DOHH2 (cell line): ENCODE data around the gene ERC2.

Experiments used
- H3F3A ChIP-seq: fragments of 200-600 bp; sonication (generic), shearing (Covaris generic); 2 replicates; pipeline ENCODE4 v1.6.0; 2016; ENCODE audit warnings: antibody characterized with exemption, mild to moderate bottlenecking; ENCODE audit not compliant: control insufficient read depth, insufficient read depth
- H3K27ac ChIP-seq: fragments of 200-600 bp; sonication (generic); 2 replicates; pipeline ENCODE4 v1.5.1; 2014; ENCODE audit warnings: low read depth, mild to moderate bottlenecking, low read length, moderate library complexity
- H3K27me3 ChIP-seq: fragments of 200-600 bp; sonication (generic); 2 replicates; pipeline ENCODE4 v1.6.1; 2014; ENCODE audit warnings: mild to moderate bottlenecking, low read length, mixed read lengths; ENCODE audit not compliant: control insufficient read depth
- H3K36me3 ChIP-seq: fragments of 200-600 bp; sonication (generic); 2 replicates; pipeline ENCODE4 v1.6.1; 2014; ENCODE audit warnings: mild to moderate bottlenecking, low read length, moderate library complexity, mixed read lengths; ENCODE audit not compliant: control insufficient read depth
- H3K4me1 ChIP-seq: fragments of 200-600 bp; sonication (generic); 2 replicates; pipeline ENCODE4 v1.6.1; 2014; ENCODE audit warnings: mild to moderate bottlenecking, low read length, mixed read lengths; ENCODE audit not compliant: control insufficient read depth
- H3K4me2 ChIP-seq: fragments of 200-600 bp; sonication (generic); 2 replicates; pipeline ENCODE4 v1.6.0; 2014; ENCODE audit warnings: mild to moderate bottlenecking, low read length, moderate library complexity
- H3K4me3 ChIP-seq: fragments of 200-600 bp; sonication (generic); 2 replicates; pipeline ENCODE4 v1.5.1; 2014; ENCODE audit warnings: mild to moderate bottlenecking, low read length, mixed read lengths
- H3K79me2 ChIP-seq: fragments of 200-600 bp; sonication (generic); 2 replicates; pipeline ENCODE4 v1.6.1; 2014; ENCODE audit warnings: mild to moderate bottlenecking, low read length, mixed read lengths; ENCODE audit not compliant: control insufficient read depth
- H3K9me2 ChIP-seq: fragments of 200-600 bp; sonication (generic); replicated peaks from 2 replicates; pipeline ENCODE4 v1.6.1; 2014; ENCODE audit warnings: mild to moderate bottlenecking, low read length, mixed read lengths; ENCODE audit not compliant: control insufficient read depth
- H3K9me3 ChIP-seq: fragments of 200-600 bp; sonication (generic); 2 replicates; pipeline ENCODE4 v1.6.1; 2014; ENCODE audit warnings: antibody characterized with exemption, low read length, mixed read lengths; ENCODE audit not compliant: control insufficient read depth, insufficient read depth
- H4K20me1 ChIP-seq: fragments of 200-600 bp; sonication (generic); 2 replicates; pipeline ENCODE4 v1.6.0; 2014; ENCODE audit warnings: low read depth, mild to moderate bottlenecking, antibody characterized with exemption, low read length, moderate library complexity; ENCODE audit not compliant: control insufficient read depth, insufficient read depth
- CTCF ChIP-seq: fragments of 200-600 bp; sonication (generic); IDR thresholded peaks from one replicate; pipeline ENCODE4 v1.5.1; 2014; ENCODE audit warnings: antibody characterized with exemption, mild to moderate bottlenecking, low read depth, low read length; ENCODE audit not compliant: poor library complexity, severe bottlenecking
- EZH2phosphoT487 ChIP-seq: fragments of 200-600 bp; sonication (generic); IDR thresholded peaks from 2 replicates; pipeline ENCODE4 v1.6.1; 2017; ENCODE audit warnings: borderline replicate concordance, mild to moderate bottlenecking, antibody characterized with exemption, low read length, moderate library complexity, mixed read lengths

ERC2 gene

GRCh38 chr3:56477646-56478045, 9.4 kb upstream of the ERC2 start:
- Histone ChIP-seq H3K9me3 (no peaks in the 10 kb centered on the region), H3K9me2 (no peaks in the 10 kb centered on the region), H3K36me3 (no peaks in the 10 kb centered on the region), H3K4me1 (no peaks in the 10 kb centered on the region), H3K79me2 (no peaks in the 10 kb centered on the region), H3K27me3 (no peaks in the 10 kb centered on the region), H3K4me3 (no peak overlapping the region), H3K27ac (no peak overlapping the region), H3K4me2 (no peak overlapping the region), H4K20me1 (no peaks in the 10 kb centered on the region), H3F3A (no peaks in the 10 kb centered on the region)
- TF ChIP-seq EZH2phosphoT487, result no peak
- TF ChIP-seq CTCF, result no peak

- Histone ChIP-seq H3K27me3 (no peaks in the 10 kb centered on the region), H3F3A (no peaks in the 10 kb centered on the region), H3K9me2 (no peaks in the 10 kb centered on the region), H3K27ac (no peak overlapping the region), H3K79me2 (no peaks in the 10 kb centered on the region), H3K4me1 (no peaks in the 10 kb centered on the region), H3K9me3 (no peaks in the 10 kb centered on the region), H3K4me3 (no peak overlapping the region), H4K20me1 (no peaks in the 10 kb centered on the region), H3K36me3 (no peaks in the 10 kb centered on the region), H3K4me2 (no peak overlapping the region)
- TF ChIP-seq EZH2phosphoT487 (no peak), CTCF (no peak)
Observed at GRCh38 chr3:56476771-56477170, 8.5 kb upstream of the ERC2 start.

GRCh38 chr3:56471771-56472170, 3.5 kb upstream of the ERC2 start:
- Histone ChIP-seq H3K4me2 (no peak overlapping the region), H3K27ac (no peak overlapping the region), H3K9me3 (no peaks in the 10 kb centered on the region), H3K27me3 (no peaks in the 10 kb centered on the region), H3K4me3 (no peak overlapping the region), H4K20me1 (no peaks in the 10 kb centered on the region), H3F3A (no peaks in the 10 kb centered on the region), H3K4me1 (no peaks in the 10 kb centered on the region), H3K79me2 (no peaks in the 10 kb centered on the region), H3K36me3 (no peaks in the 10 kb centered on the region), H3K9me2 (no peaks in the 10 kb centered on the region)
- TF ChIP-seq EZH2phosphoT487 (no peak), CTCF (no peak)

- Histone ChIP-seq H3K9me2 (no peaks in the 10 kb centered on the region), H3K79me2 (no peaks in the 10 kb centered on the region), H3K27me3 (no peaks in the 10 kb centered on the region; the same call in 1 of the 2 replicates), H3K9me3 (no peaks in the 10 kb centered on the region), H3K36me3 (no peaks in the 10 kb centered on the region), H3K4me2 (no peak overlapping the region), H3K27ac (no peak overlapping the region), H4K20me1 (no peaks in the 10 kb centered on the region), H3K4me3 (no peak overlapping the region), H3K4me1 (no peaks in the 10 kb centered on the region), H3F3A (no peaks in the 10 kb centered on the region)
- no peak for TF ChIP-seq EZH2phosphoT487
- TF ChIP-seq CTCF, result no peak
Observed at GRCh38 chr3:56469141-56469540, 874 bp upstream of the ERC2 start.
